ENCODE data around the gene MT1B. TPM values are rescaled to one million over a fixed set of nuclear protein-coding genes. Genes with fewer than 3 reads are reported as not detected.
A peak's percentile ranks its signal among the peaks of the same experiment; 100 is the strongest.

Gene MT1B
- total and polyA plus RNA-seq, 2 donors from 2014 or later = not detected

- TF ChIP-seq CTCF (IDR thresholded peaks at IDR 0.05; ENCODE audit: borderline replicate concordance, extremely low read depth, insufficient read depth) = no peak
- Histone ChIP-seq H3K9me3 (ENCODE audit: control insufficient read depth in 2 of 3, insufficient read depth in 1 of 3, low read length in 3 of 3) (no peaks in the 10 kb centered on the region), H3K27me3 (ENCODE audit: control insufficient read depth, insufficient read depth, low read length) (peaks cover 3% of the 10 kb centered on the region), H3K36me3 (ENCODE audit: control insufficient read depth in 2 of 3, insufficient read depth in 3 of 3, low read length in 3 of 3) (no peaks in the 10 kb centered on the region), H3K4me1 (ENCODE audit: control insufficient read depth in 2 of 3, insufficient read depth in 2 of 3, low read depth in 1 of 3, low read length in 3 of 3) (peaks cover 0 to 3% (median 0%) of the 10 kb centered on the region in 3 donors), H3K27ac (ENCODE audit: low read depth in 2 of 2, low read length in 2 of 2) (no peak overlapping the region), H3K9ac (ENCODE audit: low read length in 3 of 3) (no peak overlapping the region), H3K4me3 (ENCODE audit: low read length in 3 of 3) (no peak overlapping the region)
- intact Hi-C loops (cut with DNase I) = no loop called here
- FAIRE-seq = no peak
- DNase-seq = no peak
Observed at GRCh38 chr16:56623637-56624036, 28.0 kb upstream of the MT1B start.

- intact Hi-C loops (cut with DNase I) = no loop called here
- Histone ChIP-seq H3K9me3 (ENCODE audit: control insufficient read depth in 2 of 3, insufficient read depth in 1 of 3, low read length in 3 of 3) (no peaks in the 10 kb centered on the region), H3K27me3 (ENCODE audit: control insufficient read depth, insufficient read depth, low read length) (no peaks in the 10 kb centered on the region), H3K4me1 (ENCODE audit: control insufficient read depth in 2 of 3, insufficient read depth in 2 of 3, low read depth in 1 of 3, low read length in 3 of 3) (peaks cover 0 to 3% (median 0%) of the 10 kb centered on the region in 3 donors), H3K9ac (ENCODE audit: low read length in 3 of 3) (peak within 1 kb of the TSS; percentile 19 to 87 (median 35)), H3K27ac (ENCODE audit: low read depth in 2 of 2, low read length in 2 of 2) (peak within 1 kb of the TSS; percentile 88 to 93), H3K36me3 (ENCODE audit: control insufficient read depth in 2 of 3, insufficient read depth in 3 of 3, low read length in 3 of 3) (no peaks in the 10 kb centered on the region), H3K4me3 (ENCODE audit: low read length in 3 of 3) (peak within 1 kb of the TSS; percentile 45 to 85 (median 72))
- DNase-seq = peak in 4 of 5 donors; percentile 53 to 92 (median 71)
- FAIRE-seq = no peak
- no peak for TF ChIP-seq CTCF (IDR thresholded peaks at IDR 0.05; ENCODE audit: borderline replicate concordance, extremely low read depth, insufficient read depth)
Observed at GRCh38 chr16:56625140-56625942, 26.3 kb upstream of the MT1B start, which contains the start of gene MT1E. Gene MT1E, plus strand, starts transcription at chr16:56625781. Its CDS starts 71 bp downstream, at chr16:56625852.

- intact Hi-C loops (cut with DNase I) = no loop called here
- TF ChIP-seq CTCF (IDR thresholded peaks at IDR 0.05; ENCODE audit: borderline replicate concordance, extremely low read depth, insufficient read depth) = no peak
- Histone ChIP-seq H3K9ac (ENCODE audit: low read length in 3 of 3) (peak overlapping the region; percentile 1 to 87 (median 35)), H3K9me3 (ENCODE audit: control insufficient read depth in 2 of 3, insufficient read depth in 1 of 3, low read length in 3 of 3) (no peaks in the 10 kb centered on the region), H3K27me3 (ENCODE audit: control insufficient read depth, insufficient read depth, low read length) (no peaks in the 10 kb centered on the region), H3K4me3 (ENCODE audit: low read length in 3 of 3) (peak overlapping the region; percentile 12 to 85 (median 72)), H3K36me3 (ENCODE audit: control insufficient read depth in 2 of 3, insufficient read depth in 3 of 3, low read length in 3 of 3) (no peaks in the 10 kb centered on the region), H3K27ac (ENCODE audit: low read depth in 2 of 2, low read length in 2 of 2) (peak overlapping the region; percentile 63 to 88), H3K4me1 (ENCODE audit: control insufficient read depth in 2 of 3, insufficient read depth in 2 of 3, low read depth in 1 of 3, low read length in 3 of 3) (peaks cover 0 to 3% (median 0%) of the 10 kb centered on the region in 3 donors)
- no peak for FAIRE-seq
- peak in 1 of 5 donors; percentile 76 for DNase-seq
Observed at GRCh38 chr16:56625943-56626654, 25.6 kb upstream of the MT1B start.

Data from kidney (tissue), 14 donors.